Left lung (tissue), 10 donors: ENCODE measurements around the gene ALK. TPM values are rescaled to one million over a fixed set of nuclear protein-coding genes. Genes with fewer than 3 reads are reported as not detected.

ENCODE experiments used
- ATAC-seq: fragments of 200-7000 bp; cut with Tn5 transposase; one replicate; pipeline ENCODE4 v1.9.1; 2020; ENCODE audit warnings: moderate library complexity
- DNase-seq, 4 donors: peaks; one replicate each; pipeline ENCODE4 v3.0.0-alpha.2; 2013 to 2020
- H3K27ac ChIP-seq, 2 donors: fragments of 200-600 bp; sonication (generic) in 1 of 2; one replicate each; pipeline versions ENCODE4 v1.5.0 to v1.8.0; 2020 to 2021
- H3K27me3 ChIP-seq, 2 donors: fragments of 200-600 bp; sonication (generic) in 1 of 2; one replicate each; pipeline versions ENCODE4 v1.5.0 to v1.8.0; 2020 to 2021
- H3K36me3 ChIP-seq, 2 donors: fragments of 200-600 bp; sonication (generic) in 1 of 2; one replicate each; pipeline versions ENCODE4 v1.5.0 to v1.8.0; 2020 to 2021
- H3K4me1 ChIP-seq, 2 donors: fragments of 200-600 bp; one replicate each; pipeline ENCODE4 v1.8.0; 2021
- H3K4me3 ChIP-seq, 2 donors: fragments of 200-600 bp; sonication (generic) in 1 of 2; one replicate each; pipeline versions ENCODE4 v1.5.0 to v1.8.0; 2020 to 2021; ENCODE audit warnings: mild to moderate bottlenecking in 1 of 2
- H3K9me3 ChIP-seq, 2 donors: fragments of 200-600 bp; sonication (generic) in 1 of 2; one replicate each; pipeline versions ENCODE4 v1.5.0 to v1.8.0; 2020 to 2021
- CTCF ChIP-seq, 2 donors: fragments of 200-600 bp; sonication (generic) in 1 of 2; IDR thresholded peaks; one replicate each; pipeline versions ENCODE4 v1.5.0 to v1.8.0; 2021; ENCODE audit warnings: antibody characterized with exemption in 2 of 2
- intact Hi-C, 2 donors: fragments of 100-400 bp; cut with DNase I; formaldehyde crosslinking; loops; one replicate each; pipeline versions ENCODE4 v1.11.2 to v1.14.2; 2022
- polyA plus RNA-seq, 6 donors: library from polyadenylated mRNA; unstranded; fragments of 120-200 nt; gene quantifications; one replicate each; pipeline ENCODE4 v1.2.1, GENCODE V29; 2013; ENCODE audit not compliant: insufficient read length in 6 of 6
- total RNA-seq, 2 donors: library from RNA; stranded (reverse); fragmentation: NEBNext Ultra II Directional; extraction: Animal tissue kit (Norgen Biotek cat#: 25700); gene quantifications; one replicate each; pipeline ENCODE4 v1.2.1, GENCODE V29; 2021
- donor health status: DM: no; HTN: yes; CAD: no.
- donor health status: DM: no; HTN: no; CAD: no.

ALK gene
- total and polyA plus RNA-seq, 8 donors = 0.06 to 0.70 (median 0.12) TPM; not detected in 2

GRCh38 chr2:29580223-29580622, 341.2 kb downstream of the ALK start:
- no peak for TF ChIP-seq CTCF (IDR thresholded peaks at IDR 0.05)
- DNase-seq = no peak
- Histone ChIP-seq H3K27me3 (no peaks in the 10 kb centered on the region), H3K4me1 (no peaks in the 10 kb centered on the region), H3K27ac (no peak overlapping the region), H3K4me3 (no peak overlapping the region), H3K36me3 (no peaks in the 10 kb centered on the region), H3K9me3 (no peaks in the 10 kb centered on the region)
- intact Hi-C loops = no loop called here
- no peak for ATAC-seq

- intact Hi-C loops = no loop called here
- H3K27ac ChIP-seq = no peak overlapping the region
- H3K4me1 ChIP-seq = no peaks in the 10 kb centered on the region
- no peaks in the 10 kb centered on the region for H3K9me3 ChIP-seq
- no peaks in the 10 kb centered on the region for H3K27me3 ChIP-seq
- no peaks in the 10 kb centered on the region for H3K36me3 ChIP-seq
- DNase-seq (no peak), ATAC-seq (no peak)
- no peak for TF ChIP-seq CTCF (IDR thresholded peaks at IDR 0.05)
- no peak overlapping the region for H3K4me3 ChIP-seq
Measured at GRCh38 chr2:29579495-29580169, 341.8 kb downstream of the ALK start.

GRCh38 chr2:29578084-29578598, 343.2 kb downstream of the ALK start:
- Histone ChIP-seq H3K4me1 (no peaks in the 10 kb centered on the region), H3K27me3 (no peaks in the 10 kb centered on the region), H3K27ac (no peak overlapping the region), H3K36me3 (no peaks in the 10 kb centered on the region), H3K4me3 (no peak overlapping the region), H3K9me3 (no peaks in the 10 kb centered on the region)
- no peak for DNase-seq
- ATAC-seq = no peak
- no peak for TF ChIP-seq CTCF (IDR thresholded peaks at IDR 0.05)
- intact Hi-C loops = no loop called here

GRCh38 chr2:29576231-29576630, 345.2 kb downstream of the ALK start:
- Histone ChIP-seq H3K27me3 (no peaks in the 10 kb centered on the region), H3K9me3 (no peaks in the 10 kb centered on the region), H3K4me3 (no peak overlapping the region), H3K36me3 (no peaks in the 10 kb centered on the region), H3K4me1 (no peaks in the 10 kb centered on the region), H3K27ac (no peak overlapping the region)
- no peak for ATAC-seq
- no peak for TF ChIP-seq CTCF (IDR thresholded peaks at IDR 0.05)
- DNase-seq = no peak
- intact Hi-C loops = no loop called here

- no peaks in the 10 kb centered on the region for H3K36me3 ChIP-seq
- no peak for TF ChIP-seq CTCF (IDR thresholded peaks at IDR 0.05)
- H3K4me1 ChIP-seq = no peaks in the 10 kb centered on the region
- intact Hi-C loops = no loop called here
- H3K4me3 ChIP-seq = no peak overlapping the region
- H3K27me3 ChIP-seq = no peaks in the 10 kb centered on the region
- H3K27ac ChIP-seq = no peak overlapping the region
- ATAC-seq (no peak), DNase-seq (no peak)
- no peaks in the 10 kb centered on the region for H3K9me3 ChIP-seq
Measured at GRCh38 chr2:29575370-29575890, 346.0 kb downstream of the ALK start.
